ENCODE data around the gene ADGB. TPM values are rescaled to one million over a fixed set of nuclear protein-coding genes. Genes with fewer than 3 reads are reported as not detected.
A peak's percentile ranks its signal among the peaks of the same experiment; 100 is the strongest.
"Not testable (repeated sequence)": the region's sequence is repeated elsewhere in the genome, so short reads cannot be mapped to it uniquely, and the experiment has no call there.

The ADGB gene
- polyA plus RNA-seq, 2 donors, result not detected

DNA sequence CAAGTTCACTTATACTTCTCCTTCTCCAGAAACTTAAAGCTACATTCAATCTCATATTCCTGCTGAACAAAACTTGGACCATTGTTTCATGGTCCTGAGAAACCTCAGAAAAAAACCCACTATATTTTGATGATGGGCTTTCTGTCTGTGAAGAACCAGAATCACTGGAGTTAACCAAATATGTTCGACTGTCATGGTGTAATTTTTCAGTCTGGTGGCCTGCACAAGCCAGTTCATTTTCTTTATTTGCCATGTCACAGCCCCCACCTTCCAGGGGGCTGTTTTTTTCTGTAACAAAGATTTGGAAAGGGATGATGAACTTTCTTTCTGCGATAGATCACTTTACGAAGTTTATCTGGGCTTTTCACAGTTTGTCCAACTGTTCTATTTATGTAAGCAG lies 204.4 kb downstream of the ADGB start:
- H3K4me1 ChIP-seq (ENCODE audit: control insufficient read depth in 2 of 2, insufficient read depth in 2 of 2, low read length in 1 of 2); H3K27me3 ChIP-seq (ENCODE audit: control insufficient read depth in 1 of 2, insufficient read depth in 2 of 2, low read length in 2 of 2); H3K9me3 ChIP-seq (ENCODE audit: control insufficient read depth in 2 of 2, insufficient read depth in 1 of 2, low read depth in 1 of 2, low read length in 1 of 2); H3K36me3 ChIP-seq (ENCODE audit: control insufficient read depth in 2 of 2, insufficient read depth in 2 of 2, low read length in 1 of 2); H3K4me3 ChIP-seq (ENCODE audit: low read depth in 1 of 2, low read length in 2 of 2); H3K27ac ChIP-seq (ENCODE audit: low read depth in 2 of 2, low read length in 1 of 2): not testable (repeated sequence)
- 79 to 84% methylated on average over 3 of the region's 3 CpGs for WGBS, 2 donors

DNA sequence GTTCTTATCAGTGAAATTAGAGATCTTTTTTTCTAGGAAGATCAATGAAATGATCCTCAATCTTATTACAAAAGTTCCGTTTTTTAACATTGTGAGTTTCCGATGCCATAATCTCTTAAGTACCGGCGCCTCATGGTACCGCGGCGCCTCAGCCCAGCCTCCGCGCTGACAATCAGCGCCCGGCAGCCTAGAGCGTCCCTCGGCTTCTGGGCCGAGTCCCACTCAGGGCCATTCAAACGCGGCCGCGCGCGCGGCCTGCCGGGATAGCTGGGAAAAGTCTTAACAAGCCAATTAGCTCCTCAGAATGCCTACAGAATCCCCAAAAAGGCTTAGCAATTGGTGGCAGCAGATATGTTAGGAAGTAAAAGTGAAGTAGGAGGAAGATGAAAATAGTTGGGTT lies 204.8 kb downstream of the ADGB start:
- Histone ChIP-seq H3K36me3 (ENCODE audit: control insufficient read depth in 2 of 2, insufficient read depth in 2 of 2, low read length in 1 of 2) (no peaks in the 10 kb centered on the region), H3K27ac (ENCODE audit: low read depth in 2 of 2, low read length in 1 of 2) (no peak overlapping the region), H3K4me1 (ENCODE audit: control insufficient read depth in 2 of 2, insufficient read depth in 2 of 2, low read length in 1 of 2) (no peaks in the 10 kb centered on the region), H3K27me3 (ENCODE audit: control insufficient read depth in 1 of 2, insufficient read depth in 2 of 2, low read length in 2 of 2) (no peaks in the 10 kb centered on the region), H3K9me3 (ENCODE audit: control insufficient read depth in 2 of 2, insufficient read depth in 1 of 2, low read depth in 1 of 2, low read length in 1 of 2) (no peaks in the 10 kb centered on the region), H3K4me3 (ENCODE audit: low read depth in 1 of 2, low read length in 2 of 2) (peak overlapping the region in 1 of 2 donors; percentile 7)
- WGBS, 2 donors, result 57 to 64% methylated on average over 22 of the region's 22 CpGs

DNA sequence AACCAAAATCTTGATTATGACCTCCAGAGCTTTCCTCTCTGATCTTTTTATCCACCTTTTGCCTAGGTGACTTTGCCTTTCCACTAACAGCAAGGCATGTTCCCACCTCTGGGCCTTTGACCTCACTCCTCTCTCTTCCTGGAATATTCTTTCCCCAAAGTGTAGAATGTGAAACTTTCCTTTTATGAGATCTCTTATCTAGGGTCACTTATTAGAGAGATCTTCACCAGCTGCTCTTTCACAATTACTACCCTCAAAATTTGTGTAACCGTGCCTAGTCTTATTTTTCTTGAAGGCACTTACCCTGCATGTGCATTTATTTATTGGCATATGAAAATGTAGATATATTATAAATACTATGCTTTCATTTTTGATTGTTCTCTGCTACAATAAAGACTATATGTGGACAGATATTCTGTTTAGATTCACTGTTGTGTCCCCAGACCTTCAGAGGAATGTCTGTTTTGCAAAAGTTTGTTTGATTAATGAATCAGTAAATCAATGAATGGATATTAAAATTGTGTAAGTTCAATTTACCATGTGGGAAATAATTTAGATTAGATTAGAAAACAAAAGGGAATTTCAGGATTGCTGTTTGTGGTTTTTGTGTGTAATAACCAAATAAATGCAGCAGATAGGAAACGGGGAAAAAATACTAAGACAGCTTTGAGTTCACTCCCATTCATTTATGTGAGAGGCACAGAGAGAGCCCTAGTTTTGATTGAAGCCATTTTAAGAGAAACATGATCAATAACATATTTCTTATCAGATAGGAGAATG lies 207.0 kb downstream of the ADGB start:
- Histone ChIP-seq H3K36me3 (ENCODE audit: control insufficient read depth in 2 of 2, insufficient read depth in 2 of 2, low read length in 1 of 2) (no peaks in the 10 kb centered on the region), H3K4me3 (ENCODE audit: low read depth in 1 of 2, low read length in 2 of 2) (no peak overlapping the region), H3K27me3 (ENCODE audit: control insufficient read depth in 1 of 2, insufficient read depth in 2 of 2, low read length in 2 of 2) (no peaks in the 10 kb centered on the region), H3K9me3 (ENCODE audit: control insufficient read depth in 2 of 2, insufficient read depth in 1 of 2, low read depth in 1 of 2, low read length in 1 of 2) (no peaks in the 10 kb centered on the region), H3K27ac (ENCODE audit: low read depth in 2 of 2, low read length in 1 of 2) (no peak overlapping the region), H3K4me1 (ENCODE audit: control insufficient read depth in 2 of 2, insufficient read depth in 2 of 2, low read length in 1 of 2) (no peaks in the 10 kb centered on the region)
- 66 to 76% methylated on average over 2 of the region's 2 CpGs for WGBS, 2 donors

DNA sequence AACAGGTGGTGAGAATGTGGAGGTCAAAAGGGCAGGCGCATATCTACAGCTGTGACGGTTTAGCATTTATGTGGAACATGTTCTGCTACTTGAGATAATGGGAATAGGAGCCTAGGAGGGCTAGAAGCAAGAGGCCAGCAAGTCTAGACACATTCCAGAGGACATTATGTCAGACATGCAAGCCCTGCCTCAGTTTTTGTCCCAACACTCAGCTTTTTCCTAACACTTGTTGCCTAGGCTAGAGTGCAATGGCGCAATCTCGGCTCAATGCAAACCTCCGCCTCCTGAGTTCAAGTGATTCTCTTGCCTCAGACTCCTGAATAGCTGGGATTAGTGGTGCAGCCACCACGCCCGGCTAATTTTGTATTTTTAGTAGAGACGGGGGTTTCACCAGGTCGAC lies 210.2 kb downstream of the ADGB start:
- H3K36me3 ChIP-seq (ENCODE audit: control insufficient read depth in 2 of 2, insufficient read depth in 2 of 2, low read length in 1 of 2); H3K27me3 ChIP-seq (ENCODE audit: control insufficient read depth in 1 of 2, insufficient read depth in 2 of 2, low read length in 2 of 2): not testable (repeated sequence)

GRCh38 chr6:146812811-146813321 lies 214.1 kb downstream of the ADGB start:
- WGBS, 2 donors, result 75 to 76% methylated on average over 6 of the region's 6 CpGs
- H3K4me1 ChIP-seq (ENCODE audit: control insufficient read depth in 2 of 2, insufficient read depth in 2 of 2, low read length in 1 of 2); H3K36me3 ChIP-seq (ENCODE audit: control insufficient read depth in 2 of 2, insufficient read depth in 2 of 2, low read length in 1 of 2); H3K27me3 ChIP-seq (ENCODE audit: control insufficient read depth in 1 of 2, insufficient read depth in 2 of 2, low read length in 2 of 2); H3K27ac ChIP-seq (ENCODE audit: low read depth in 2 of 2, low read length in 1 of 2); H3K4me3 ChIP-seq (ENCODE audit: low read depth in 1 of 2, low read length in 2 of 2); H3K9me3 ChIP-seq (ENCODE audit: control insufficient read depth in 2 of 2, insufficient read depth in 1 of 2, low read depth in 1 of 2, low read length in 1 of 2): not testable (repeated sequence)

More for the DNA sequence above, 210.2 kb downstream of the ADGB start:
- H3K27ac ChIP-seq (ENCODE audit: low read depth in 2 of 2, low read length in 1 of 2); H3K4me1 ChIP-seq (ENCODE audit: control insufficient read depth in 2 of 2, insufficient read depth in 2 of 2, low read length in 1 of 2); H3K4me3 ChIP-seq (ENCODE audit: low read depth in 1 of 2, low read length in 2 of 2); H3K9me3 ChIP-seq (ENCODE audit: control insufficient read depth in 2 of 2, insufficient read depth in 1 of 2, low read depth in 1 of 2, low read length in 1 of 2): not testable (repeated sequence)
- WGBS, 2 donors, result 86 to 90% methylated on average over 7 to 8 of the region's 9 CpGs

GRCh38 chr6:146813554-146813953 lies 214.8 kb downstream of the ADGB start:
- no peaks in the 10 kb centered on the region for H3K4me1 ChIP-seq (ENCODE audit: control insufficient read depth in 2 of 2, insufficient read depth in 2 of 2, low read length in 1 of 2)
- H3K27ac ChIP-seq (ENCODE audit: low read depth in 2 of 2, low read length in 1 of 2), result no peak overlapping the region
- no peaks in the 10 kb centered on the region for H3K9me3 ChIP-seq (ENCODE audit: control insufficient read depth in 2 of 2, insufficient read depth in 1 of 2, low read depth in 1 of 2, low read length in 1 of 2)
- no peaks in the 10 kb centered on the region for H3K27me3 ChIP-seq (ENCODE audit: control insufficient read depth in 1 of 2, insufficient read depth in 2 of 2, low read length in 2 of 2)
- no peaks in the 10 kb centered on the region for H3K36me3 ChIP-seq (ENCODE audit: control insufficient read depth in 2 of 2, insufficient read depth in 2 of 2, low read length in 1 of 2)
- H3K4me3 ChIP-seq (ENCODE audit: low read depth in 1 of 2, low read length in 2 of 2), result no peak overlapping the region
- 49 to 57% methylated on average over 3 of the region's 3 CpGs for WGBS, 2 donors

DNA sequence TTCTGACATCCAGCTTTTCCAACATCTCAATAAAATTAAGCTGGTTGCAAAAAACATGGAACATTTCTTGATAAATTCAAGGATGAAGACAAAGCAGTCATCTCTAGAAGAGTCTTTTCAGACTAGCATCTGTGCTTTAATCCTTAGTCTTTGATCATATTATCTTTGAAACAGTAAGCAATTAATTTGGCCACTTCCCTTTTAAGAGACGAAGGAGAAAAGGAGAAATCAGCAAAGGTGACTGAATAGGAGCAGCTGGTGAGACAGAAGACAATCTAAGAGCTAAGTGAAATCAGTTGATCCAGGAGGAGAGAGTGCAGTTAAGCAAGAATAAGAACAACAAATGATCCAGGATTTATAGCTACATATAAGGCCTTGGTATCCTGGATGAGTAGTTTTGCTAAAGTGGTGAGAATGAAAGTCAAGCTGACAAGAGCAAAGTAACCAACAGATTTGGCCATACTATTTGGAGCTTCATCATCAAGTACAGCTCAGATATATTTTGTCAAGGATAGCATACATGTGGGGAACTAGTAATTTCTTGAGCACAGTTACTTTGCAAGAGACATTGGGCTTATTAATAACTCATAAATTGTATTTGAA lies 215.5 kb downstream of the ADGB start:
- no peak overlapping the region for H3K4me3 ChIP-seq (ENCODE audit: low read depth in 1 of 2, low read length in 2 of 2)
- 54 to 60% methylated on average over 1 of the region's 1 CpG for WGBS, 2 donors
- no peaks in the 10 kb centered on the region for H3K4me1 ChIP-seq (ENCODE audit: control insufficient read depth in 2 of 2, insufficient read depth in 2 of 2, low read length in 1 of 2)
- H3K27ac ChIP-seq (ENCODE audit: low read depth in 2 of 2, low read length in 1 of 2), result no peak overlapping the region
- no peaks in the 10 kb centered on the region for H3K9me3 ChIP-seq (ENCODE audit: control insufficient read depth in 2 of 2, insufficient read depth in 1 of 2, low read depth in 1 of 2, low read length in 1 of 2)
- no peaks in the 10 kb centered on the region for H3K27me3 ChIP-seq (ENCODE audit: control insufficient read depth in 1 of 2, insufficient read depth in 2 of 2, low read length in 2 of 2)
- H3K36me3 ChIP-seq (ENCODE audit: control insufficient read depth in 2 of 2, insufficient read depth in 2 of 2, low read length in 1 of 2), result no peaks in the 10 kb centered on the region

- 79 to 83% methylated on average over 13 to 14 of the region's 18 CpGs for WGBS, 2 donors
- H3K4me3 ChIP-seq (ENCODE audit: low read depth in 1 of 2, low read length in 2 of 2); H3K9me3 ChIP-seq (ENCODE audit: control insufficient read depth in 2 of 2, insufficient read depth in 1 of 2, low read depth in 1 of 2, low read length in 1 of 2); H3K27ac ChIP-seq (ENCODE audit: low read depth in 2 of 2, low read length in 1 of 2); H3K36me3 ChIP-seq (ENCODE audit: control insufficient read depth in 2 of 2, insufficient read depth in 2 of 2, low read length in 1 of 2); H3K4me1 ChIP-seq (ENCODE audit: control insufficient read depth in 2 of 2, insufficient read depth in 2 of 2, low read length in 1 of 2); H3K27me3 ChIP-seq (ENCODE audit: control insufficient read depth in 1 of 2, insufficient read depth in 2 of 2, low read length in 2 of 2): not testable (repeated sequence)
Observed at GRCh38 chr6:146815511-146816462, 217.0 kb downstream of the ADGB start.

GRCh38 chr6:146819596-146820320 lies 221.0 kb downstream of the ADGB start:
- Histone ChIP-seq H3K36me3 (ENCODE audit: control insufficient read depth in 2 of 2, insufficient read depth in 2 of 2, low read length in 1 of 2) (no peaks in the 10 kb centered on the region), H3K4me3 (ENCODE audit: low read depth in 1 of 2, low read length in 2 of 2) (no peak overlapping the region), H3K27ac (ENCODE audit: low read depth in 2 of 2, low read length in 1 of 2) (no peak overlapping the region), H3K27me3 (ENCODE audit: control insufficient read depth in 1 of 2, insufficient read depth in 2 of 2, low read length in 2 of 2) (no peaks in the 10 kb centered on the region), H3K4me1 (ENCODE audit: control insufficient read depth in 2 of 2, insufficient read depth in 2 of 2, low read length in 1 of 2) (no peaks in the 10 kb centered on the region), H3K9me3 (ENCODE audit: control insufficient read depth in 2 of 2, insufficient read depth in 1 of 2, low read depth in 1 of 2, low read length in 1 of 2) (no peaks in the 10 kb centered on the region)
- 64 to 65% methylated on average over 8 of the region's 8 CpGs for WGBS, 2 donors
